A673 (cell line): ENCODE measurements around the gene GABARAP. TPM values are rescaled to one million over a fixed set of nuclear protein-coding genes. Genes with fewer than 3 reads are reported as not detected.
A peak's percentile ranks its signal among the peaks of the same experiment; 100 is the strongest.

Source experiments
- BruUV-seq: library from RNA; stranded (reverse); fragments of 400-500 nt; replicated peaks from 2 replicates; lab custom pipeline; 2021; lab: Mats Ljungman, UMichigan
- CTCF ChIA-PET: fragments of 300-600 bp; sonication (Branson Sonifier 250); formaldehyde crosslinking; loops from one replicate; lab custom pipeline; 2022; ENCODE audit warnings: antibody characterized with exemption; lab: Charles Lee
- POLR2A ChIA-PET: fragments of 300-600 bp; sonication (Branson Sonifier 250); formaldehyde crosslinking; loops from one replicate; lab custom pipeline; 2022; ENCODE audit warnings: antibody characterized with exemption; ENCODE audit not compliant: low non-redundant PET; lab: Charles Lee
- DNase-seq: peaks from one replicate; pipeline ENCODE4 v3.0.0-alpha.2; 2015; ENCODE audit warnings: low spot score
- H3K27ac ChIP-seq: fragments of 200-600 bp; sonication (generic); 2 replicates; pipeline ENCODE4 v1.5.1; 2016; ENCODE audit warnings: mixed run types, low read depth, mild to moderate bottlenecking, mixed read lengths, antibody characterized with exemption, low read length; ENCODE audit not compliant: poor library complexity, severe bottlenecking
- H3K27me3 ChIP-seq: fragments of 200-600 bp; sonication (generic); replicated peaks from 2 replicates; pipeline ENCODE4 v1.6.1; 2017; ENCODE audit warnings: mixed run types, low read depth, mild to moderate bottlenecking, mixed read lengths, antibody characterized with exemption, low read length; ENCODE audit not compliant: insufficient read depth, poor library complexity
- H3K36me3 ChIP-seq: fragments of 200-600 bp; sonication (generic); 2 replicates; pipeline ENCODE4 v1.6.1; 2016; ENCODE audit warnings: mixed run types, mild to moderate bottlenecking, mixed read lengths, antibody characterized with exemption, low read length; ENCODE audit not compliant: insufficient read depth, poor library complexity, severe bottlenecking
- H3K4me1 ChIP-seq: fragments of 200-600 bp; sonication (generic); 2 replicates; pipeline ENCODE4 v1.6.1; 2017; ENCODE audit warnings: mixed run types, mild to moderate bottlenecking, mixed read lengths, antibody characterized with exemption, low read length; ENCODE audit not compliant: insufficient read depth, poor library complexity, severe bottlenecking
- H3K4me3 ChIP-seq: fragments of 200-600 bp; sonication (generic); 2 replicates; pipeline ENCODE4 v1.5.1; 2016; ENCODE audit warnings: low read depth, mixed run types, mild to moderate bottlenecking, mixed read lengths, low read length; ENCODE audit not compliant: poor library complexity, severe bottlenecking
- H3K9me3 ChIP-seq: fragments of 200-600 bp; sonication (generic); 2 replicates; pipeline ENCODE4 v1.6.1; 2016; ENCODE audit warnings: mixed run types, low read depth, mild to moderate bottlenecking, mixed read lengths, antibody characterized with exemption, low read length; ENCODE audit not compliant: poor library complexity, severe bottlenecking
- EZH2 ChIP-seq: fragments of 200-600 bp; sonication (generic); IDR thresholded peaks from 2 replicates; pipeline ENCODE4 v1.6.1; 2017; ENCODE audit warnings: borderline replicate concordance, low read depth, mild to moderate bottlenecking, mixed read lengths, antibody characterized with exemption, low read length; ENCODE audit not compliant: poor library complexity, severe bottlenecking
- intact Hi-C: fragments of 100-400 bp; cut with micrococcal nuclease; formaldehyde crosslinking; loops from one replicate; pipeline ENCODE4 v1.10.0; 2022; ENCODE audit not compliant: unreplicated experiment
- total RNA-seq: library from RNA; stranded (reverse); gene quantifications from 2 replicates; pipeline ENCODE4 v1.2.3, GENCODE V29; 2021
- TF ChIP-seq, protein P1 (sequence below): fragments of 300-800, 200-600 bp; sonication (generic); conservative IDR thresholded peaks from 2 replicates; pipeline ENCODE4 v1.5.1; 2017; ENCODE audit warnings: low read depth, mild to moderate bottlenecking, antibody characterized with exemption, low read length, moderate library complexity, mixed read lengths

GABARAP gene
- total RNA-seq, 1 experiment from 2014 or later: 296 TPM

DNA sequence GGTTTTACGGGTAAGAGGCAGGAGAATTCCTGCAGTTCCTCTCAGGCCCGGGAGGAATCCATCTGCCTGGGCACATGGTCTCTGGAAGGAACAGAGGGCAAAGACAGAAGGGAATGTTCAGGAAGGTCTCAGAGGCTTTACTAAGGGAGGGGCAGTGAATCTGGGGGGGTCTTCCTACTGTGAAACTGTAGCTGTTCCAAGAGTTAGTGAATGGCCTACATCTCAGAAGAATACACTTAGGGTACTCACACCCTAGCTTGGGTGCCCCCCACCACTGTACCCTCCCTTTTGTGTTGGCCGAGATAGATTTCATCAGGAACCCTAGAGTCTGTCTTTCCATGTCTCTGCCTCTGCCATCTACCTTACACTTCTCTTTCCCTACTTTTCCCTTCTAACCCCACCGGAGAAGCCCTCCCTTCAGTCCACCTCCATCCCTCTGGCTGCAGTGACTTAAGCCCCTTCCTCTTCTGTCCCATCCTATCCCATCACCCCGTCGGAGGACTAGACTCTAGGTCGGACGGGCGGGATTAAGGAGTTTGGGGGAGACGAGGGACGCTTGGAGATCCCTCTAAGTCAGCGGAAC lies 22.9 kb downstream of the GABARAP start:
- POLR2A ChIA-PET: interaction anchor here (0.5 to 0.7 kb wide), 2 partner anchors 15 to 608 kb away, joined by 3 read pairs; partner anchors contain the start of gene DVL2
- Histone ChIP-seq H3K4me1 (peaks cover 36% of the 10 kb centered on the region), H3K27me3 (no peaks in the 10 kb centered on the region), H3K36me3 (peaks cover 33% of the 10 kb centered on the region), H3K4me3 (peak overlapping the region; percentile 94), H3K9me3 (no peaks in the 10 kb centered on the region), H3K27ac (peak overlapping the region; percentile 93)
- DNase-seq: no peak
- intact Hi-C loops: no loop called here
- TF ChIP-seq EZH2: no peak
- TF ChIP-seq, protein P1, sequence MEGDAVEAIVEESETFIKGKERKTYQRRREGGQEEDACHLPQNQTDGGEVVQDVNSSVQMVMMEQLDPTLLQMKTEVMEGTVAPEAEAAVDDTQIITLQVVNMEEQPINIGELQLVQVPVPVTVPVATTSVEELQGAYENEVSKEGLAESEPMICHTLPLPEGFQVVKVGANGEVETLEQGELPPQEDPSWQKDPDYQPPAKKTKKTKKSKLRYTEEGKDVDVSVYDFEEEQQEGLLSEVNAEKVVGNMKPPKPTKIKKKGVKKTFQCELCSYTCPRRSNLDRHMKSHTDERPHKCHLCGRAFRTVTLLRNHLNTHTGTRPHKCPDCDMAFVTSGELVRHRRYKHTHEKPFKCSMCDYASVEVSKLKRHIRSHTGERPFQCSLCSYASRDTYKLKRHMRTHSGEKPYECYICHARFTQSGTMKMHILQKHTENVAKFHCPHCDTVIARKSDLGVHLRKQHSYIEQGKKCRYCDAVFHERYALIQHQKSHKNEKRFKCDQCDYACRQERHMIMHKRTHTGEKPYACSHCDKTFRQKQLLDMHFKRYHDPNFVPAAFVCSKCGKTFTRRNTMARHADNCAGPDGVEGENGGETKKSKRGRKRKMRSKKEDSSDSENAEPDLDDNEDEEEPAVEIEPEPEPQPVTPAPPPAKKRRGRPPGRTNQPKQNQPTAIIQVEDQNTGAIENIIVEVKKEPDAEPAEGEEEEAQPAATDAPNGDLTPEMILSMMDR: no peak
- no TSS peak for BruUV-seq
- CTCF ChIA-PET: interaction anchor here (0.6 kb wide), 1 partner anchor 152 kb away, joined by 13 read pairs; no protein-coding TSS in a partner anchor

DNA sequence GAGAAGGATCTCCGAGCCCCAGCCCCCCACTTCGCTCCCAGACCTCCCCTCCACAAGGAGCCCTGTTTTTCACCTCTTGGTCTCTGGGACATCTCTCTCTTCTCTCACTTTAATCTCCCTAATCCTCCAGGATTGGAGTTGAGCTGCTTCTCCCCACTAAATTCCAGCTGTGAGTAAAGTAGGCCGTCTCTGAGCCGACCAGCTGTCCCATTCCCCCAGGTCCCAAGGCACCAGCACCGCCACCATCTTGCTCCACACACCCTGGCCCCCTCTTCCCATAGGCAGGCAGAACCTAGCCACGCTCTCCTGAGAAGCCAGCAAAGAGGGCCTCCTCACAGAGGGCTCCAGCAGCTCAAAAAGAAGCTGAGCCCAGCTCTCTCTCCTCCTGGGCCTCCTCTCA lies 23.5 kb downstream of the GABARAP start:
- H3K27ac ChIP-seq: peak overlapping the region; percentile 93
- intact Hi-C loops: no loop called here
- peak; percentile 15 for DNase-seq
- POLR2A ChIA-PET: no interaction called here
- no peaks in the 10 kb centered on the region for H3K9me3 ChIP-seq
- CTCF ChIA-PET: no interaction called here
- H3K4me3 ChIP-seq: no peak overlapping the region
- H3K27me3 ChIP-seq: no peaks in the 10 kb centered on the region
- peaks cover 38% of the 10 kb centered on the region for H3K4me1 ChIP-seq
- peaks cover 28% of the 10 kb centered on the region for H3K36me3 ChIP-seq
- BruUV-seq: no TSS peak
- no peak for TF ChIP-seq EZH2
- TF ChIP-seq, protein P1: no peak

DNA sequence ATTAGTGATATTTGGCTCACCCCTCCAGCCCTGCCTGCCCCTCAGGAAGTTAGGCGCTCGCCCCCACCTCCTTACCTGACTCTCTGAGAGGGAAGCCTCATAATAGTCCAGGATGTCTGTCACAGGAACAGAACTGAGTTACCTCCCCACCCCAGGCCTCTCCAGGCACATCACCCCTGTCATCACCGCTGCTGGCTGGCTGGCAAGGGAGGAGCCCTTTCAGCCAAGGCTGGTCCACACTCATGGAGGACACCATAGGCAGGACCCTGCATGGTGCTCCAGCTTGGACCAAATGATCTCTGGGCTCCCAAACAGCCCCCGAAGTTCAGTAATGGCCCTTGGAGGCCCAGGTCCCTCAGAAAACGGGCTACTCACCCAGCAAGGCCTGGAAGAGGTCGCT lies 24.1 kb downstream of the GABARAP start:
- CTCF ChIA-PET: no interaction called here
- H3K36me3 ChIP-seq: peaks cover 22% of the 10 kb centered on the region
- intact Hi-C loops: no loop called here
- no peaks in the 10 kb centered on the region for H3K27me3 ChIP-seq
- TF ChIP-seq, protein P1: no peak
- no peak for TF ChIP-seq EZH2
- DNase-seq: peak; percentile 12
- H3K4me1 ChIP-seq: peaks cover 44% of the 10 kb centered on the region
- peak overlapping the region; percentile 73 for H3K4me3 ChIP-seq
- no TSS peak for BruUV-seq
- H3K9me3 ChIP-seq: no peaks in the 10 kb centered on the region
- peak overlapping the region; percentile 93 for H3K27ac ChIP-seq
- POLR2A ChIA-PET: no interaction called here
